GM10847 (cell line): ENCODE results near the gene FANCL.

Experiments used
- POLR2A ChIP-seq: IDR thresholded peaks from 2 replicates; pipeline ENCODE4 v1.6.1; 2011; ENCODE audit not compliant: insufficient read length; ENCODE audit errors: extremely low read depth

The FANCL gene

GRCh38 chr2:58207189-58207588 is 33.9 kb downstream of the FANCL start:
- TF ChIP-seq POLR2A, result no peak

GRCh38 chr2:58206785-58207184 is 34.3 kb downstream of the FANCL start:
- no peak for TF ChIP-seq POLR2A

- no peak for TF ChIP-seq POLR2A
These were observed 36.7 kb downstream of the FANCL start for GRCh38 chr2:58204195-58204959.

- no peak for TF ChIP-seq POLR2A
These were observed 38.1 kb downstream of the FANCL start for GRCh38 chr2:58203018-58203417.

- TF ChIP-seq POLR2A, result no peak
These were observed 38.7 kb downstream of the FANCL start for GRCh38 chr2:58202404-58202803.

GRCh38 chr2:58197894-58198293 is 43.2 kb downstream of the FANCL start:
- TF ChIP-seq POLR2A, result no peak

- no peak for TF ChIP-seq POLR2A
These were observed 45.5 kb downstream of the FANCL start for GRCh38 chr2:58195662-58196061.

GRCh38 chr2:58194458-58194857 is 46.7 kb downstream of the FANCL start:
- no peak for TF ChIP-seq POLR2A

GRCh38 chr2:58186501-58186900 is 54.6 kb downstream of the FANCL start:
- no peak for TF ChIP-seq POLR2A

GRCh38 chr2:58182527-58182926 is 58.6 kb downstream of the FANCL start:
- no peak for TF ChIP-seq POLR2A

- no peak for TF ChIP-seq POLR2A
These were observed 60.5 kb downstream of the FANCL start for GRCh38 chr2:58180635-58181034.

- TF ChIP-seq POLR2A, result no peak
These were observed 77.2 kb downstream of the FANCL start for GRCh38 chr2:58163913-58164312.

- no peak for TF ChIP-seq POLR2A
These were observed 82.6 kb downstream of the FANCL start for GRCh38 chr2:58158481-58158880.

- TF ChIP-seq POLR2A, result no peak
These were observed 83.4 kb downstream of the FANCL start for GRCh38 chr2:58157754-58158153.

- TF ChIP-seq POLR2A, result no peak
These were observed 84.3 kb downstream of the FANCL start for GRCh38 chr2:58156780-58157179.

GRCh38 chr2:58155160-58155778 is 85.9 kb downstream of the FANCL start:
- no peak for TF ChIP-seq POLR2A

- no peak for TF ChIP-seq POLR2A
These were observed 94.4 kb downstream of the FANCL start for GRCh38 chr2:58146707-58147106.
